ENCODE measurements around the gene ZNF22. TPM values are rescaled to one million over a fixed set of nuclear protein-coding genes. Genes with fewer than 3 reads are reported as not detected.

The ZNF22 gene
- total RNA-seq, 2 donors from 2014 or later: 12.9 to 30.4 TPM

GRCh38 chr10:44960482-44961229, 40.1 kb upstream of the ZNF22 start:
- Histone ChIP-seq H3K27me3 (no peaks in the 10 kb centered on the region), H3K4me3 (no peak overlapping the region), H3K36me3 (replicated peaks in 1 of 2; ENCODE audit: insufficient read depth in 1 of 2, low read depth in 2 of 2) (no peaks in the 10 kb centered on the region), H3K9me3 (no peaks in the 10 kb centered on the region), H3K4me1 (peaks cover 68% of the 10 kb centered on the region), H3K27ac (peak overlapping the region in 3 of 4 donors; percentile 89 to 97 (median 89))
- 50 to 53% methylated on average over 7 of the region's 7 CpGs for WGBS, 2 donors
- TF ChIP-seq CTCF (IDR thresholded peaks at IDR 0.05) (no peak), POLR2A (IDR thresholded peaks at IDR 0.05) (no peak)
- intact Hi-C loops (cut with DNase I): no loop called here
- ATAC-seq (no peak), DNase-seq (peak in 1 of 4 donors; percentile 12)

GRCh38 chr10:44961230-44961571, 39.5 kb upstream of the ZNF22 start:
- TF ChIP-seq CTCF (IDR thresholded peaks at IDR 0.05): no peak
- no peak for ATAC-seq
- no peak overlapping the region for H3K4me3 ChIP-seq
- peak overlapping the region; percentile 18 to 97 (median 89) for H3K27ac ChIP-seq
- peaks cover 74% of the 10 kb centered on the region for H3K4me1 ChIP-seq
- intact Hi-C loops (cut with DNase I): no loop called here
- 42 to 64% methylated on average over 4 of the region's 4 CpGs for WGBS, 2 donors
- no peaks in the 10 kb centered on the region for H3K27me3 ChIP-seq
- H3K36me3 ChIP-seq (replicated peaks in 1 of 2; ENCODE audit: insufficient read depth in 1 of 2, low read depth in 2 of 2): no peaks in the 10 kb centered on the region
- peak in 1 of 4 donors; percentile 12 for DNase-seq
- no peaks in the 10 kb centered on the region for H3K9me3 ChIP-seq

- H3K4me1 ChIP-seq: peaks cover 78% of the 10 kb centered on the region
- no peak for TF ChIP-seq POLR2A (IDR thresholded peaks at IDR 0.05)
- no peak for TF ChIP-seq CTCF (IDR thresholded peaks at IDR 0.05)
- DNase-seq: peak in 1 of 4 donors; percentile 5
- H3K9me3 ChIP-seq: no peaks in the 10 kb centered on the region
- ATAC-seq: no peak
- H3K36me3 ChIP-seq (replicated peaks in 1 of 2; ENCODE audit: insufficient read depth in 1 of 2, low read depth in 2 of 2): no peaks in the 10 kb centered on the region
- H3K27me3 ChIP-seq: no peaks in the 10 kb centered on the region
- intact Hi-C loops (cut with DNase I): no loop called here
- no peak overlapping the region for H3K4me3 ChIP-seq
- H3K27ac ChIP-seq: peak overlapping the region in 3 of 4 donors; percentile 81 to 89 (median 89)
- 76 to 83% methylated on average over 11 of the region's 11 CpGs for WGBS, 2 donors
Observed at GRCh38 chr10:44961931-44962750, 38.6 kb upstream of the ZNF22 start.

GRCh38 chr10:44962870-44963738, 37.6 kb upstream of the ZNF22 start:
- peak in 1 of 4 donors; percentile 38 for DNase-seq
- Histone ChIP-seq H3K27me3 (no peaks in the 10 kb centered on the region), H3K9me3 (no peaks in the 10 kb centered on the region), H3K4me3 (no peak overlapping the region), H3K27ac (peak overlapping the region; percentile 57 to 89 (median 82)), H3K4me1 (peaks cover 78% of the 10 kb centered on the region), H3K36me3 (replicated peaks in 1 of 2; ENCODE audit: insufficient read depth in 1 of 2, low read depth in 2 of 2) (no peaks in the 10 kb centered on the region)
- WGBS, 2 donors: 60 to 69% methylated on average over 17 to 19 of the region's 19 CpGs
- no peak for ATAC-seq
- TF ChIP-seq POLR2A (IDR thresholded peaks at IDR 0.05) (peak in 2 of 3 donors; percentile 7 to 30), CTCF (IDR thresholded peaks at IDR 0.05) (peak in 3 of 7 experiments; percentile 19 to 32 (median 20))
- intact Hi-C loops (cut with DNase I): no loop called here

Data from body of pancreas (tissue), 4 donors.